SJSA1 (cell line): ENCODE results near the gene MRLN. TPM values are rescaled to one million over a fixed set of nuclear protein-coding genes. Genes with fewer than 3 reads are reported as not detected.

Source experiments
- total RNA-seq: library from RNA; depleted of rRNA; stranded (reverse); fragments of >200 nt; shearing (Covaris generic); gene quantifications from 2 replicates; pipeline ENCODE4 v1.2.3, GENCODE V29; 2014; rRNA removed

The MRLN gene
- total RNA-seq, 1 experiment from 2014 or later, result not detected

Other genes starting within 250 kb of the MRLN start
- 0.13 and 0.42 TPM in 2 replicates for gene SLC16A9, start 43.6 kb downstream of the MRLN start, total RNA-seq
- 15.0 and 18.1 TPM in 2 replicates for gene CCDC6, start 153.1 kb upstream of the MRLN start, total RNA-seq